GM19468 (cell line): ENCODE data around the gene RIBC2.
"Not testable (repeated sequence)": the region's sequence is repeated elsewhere in the genome, so short reads cannot be mapped to it uniquely, and the experiment has no call there.

ENCODE experiments used
- ATAC-seq: cut with Tn5 transposase; IDR thresholded peaks from one replicate; pipeline ENCODE4 v1.9.1; 2021; ENCODE audit warnings: mild to moderate bottlenecking, moderate library complexity, moderate number of reproducible peaks; ENCODE audit not compliant: unreplicated experiment; ENCODE audit errors: extremely low read depth

Gene RIBC2

GRCh38 chr22:45423524-45423923 lies 10.0 kb downstream of the RIBC2 start:
- ATAC-seq = no peak

- ATAC-seq = no peak
These were observed 10.8 kb downstream of the RIBC2 start for GRCh38 chr22:45424241-45424731.

- ATAC-seq = no peak
These were observed 11.6 kb downstream of the RIBC2 start for GRCh38 chr22:45425101-45425500.

GRCh38 chr22:45425531-45426265 lies 12.2 kb downstream of the RIBC2 start:
- no peak for ATAC-seq

DNA sequence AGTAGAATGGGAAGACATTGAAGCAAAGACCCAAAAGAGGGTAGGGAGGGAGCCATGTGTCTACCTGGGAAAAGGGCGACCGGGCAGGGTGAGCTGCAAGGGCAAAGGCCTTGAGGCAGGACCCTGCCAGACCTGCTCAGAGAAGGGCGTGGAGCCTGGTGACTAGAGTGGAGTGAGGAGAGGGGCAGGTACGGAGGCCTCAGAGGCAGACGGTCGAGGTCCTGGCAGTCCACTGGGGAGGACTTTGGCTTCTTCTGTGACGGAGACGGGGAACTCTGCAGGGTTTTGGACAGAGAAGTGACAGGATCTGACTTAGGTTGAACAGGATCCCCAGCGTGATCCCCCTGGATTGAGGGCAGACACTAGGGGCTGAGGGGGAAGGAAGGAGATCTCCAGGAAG lies 12.9 kb downstream of the RIBC2 start:
- no peak for ATAC-seq

DNA sequence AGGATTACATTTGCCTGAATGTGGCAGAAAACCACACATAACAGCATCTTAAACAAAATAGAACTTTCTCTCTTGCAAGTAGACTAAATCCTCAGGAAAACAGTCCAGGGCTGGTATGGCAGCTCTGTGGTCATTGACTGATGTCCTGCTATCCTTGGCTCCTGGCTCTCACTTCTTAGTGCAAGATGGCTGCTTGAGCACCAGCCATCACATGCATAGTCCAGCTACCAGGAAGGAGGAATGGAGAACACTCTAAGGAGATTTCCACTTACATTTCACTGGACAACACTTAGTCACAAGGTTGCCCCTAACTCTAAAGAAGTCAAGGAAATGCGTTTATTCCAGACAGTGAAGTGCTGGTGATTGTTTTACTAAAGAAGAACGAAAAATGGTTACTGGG lies 13.6 kb downstream of the RIBC2 start:
- ATAC-seq = no peak

DNA sequence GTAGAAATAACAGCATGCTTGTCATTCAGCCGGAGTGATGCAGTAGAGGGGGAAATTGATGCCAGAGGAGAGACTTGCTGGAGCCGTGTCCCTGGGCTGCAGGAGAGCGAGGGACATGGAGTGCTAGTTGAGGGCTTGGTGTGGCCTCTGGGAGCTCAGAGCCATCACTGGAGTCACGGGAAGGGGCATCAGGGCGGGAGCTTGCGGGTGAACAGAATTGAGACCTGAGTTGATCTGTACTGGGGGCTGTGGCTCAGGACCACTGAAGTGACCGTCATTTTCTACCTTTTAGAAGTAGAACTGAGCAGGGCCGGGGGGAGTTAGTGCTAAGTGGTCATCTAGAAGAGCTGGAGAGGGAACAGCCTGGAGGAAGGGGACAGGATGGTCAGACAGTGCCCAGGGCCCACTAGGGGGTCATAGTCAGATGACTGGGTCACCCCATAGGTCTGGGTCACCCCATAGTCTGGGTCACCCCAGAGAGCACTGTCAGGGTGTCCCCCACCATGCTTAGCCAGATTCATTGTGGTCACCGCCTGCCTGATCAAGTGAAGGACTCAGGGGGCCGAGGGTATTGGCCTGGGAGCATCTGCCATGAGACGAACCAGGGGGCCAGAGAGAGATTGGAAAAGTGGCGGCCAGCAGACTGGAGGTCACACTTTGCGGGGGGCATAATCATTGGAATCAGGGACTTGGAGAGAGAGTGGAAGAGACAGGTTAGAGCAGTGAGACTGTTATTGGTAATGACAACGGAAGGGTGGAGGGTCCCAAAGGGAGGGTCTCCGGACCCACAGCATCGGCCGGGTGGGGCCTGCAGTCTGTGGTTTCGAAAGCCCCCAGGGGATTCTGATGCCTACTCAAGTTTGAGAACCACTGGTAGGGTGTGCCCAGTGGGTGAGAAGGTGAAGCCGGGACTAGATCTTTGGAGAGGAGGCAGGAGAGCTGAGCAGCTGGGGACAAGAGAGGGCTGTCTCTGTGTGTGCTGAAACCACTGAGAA lies 15.2 kb downstream of the RIBC2 start:
- no peak for ATAC-seq

GRCh38 chr22:45429424-45429823 lies 15.9 kb downstream of the RIBC2 start:
- ATAC-seq = no peak

DNA sequence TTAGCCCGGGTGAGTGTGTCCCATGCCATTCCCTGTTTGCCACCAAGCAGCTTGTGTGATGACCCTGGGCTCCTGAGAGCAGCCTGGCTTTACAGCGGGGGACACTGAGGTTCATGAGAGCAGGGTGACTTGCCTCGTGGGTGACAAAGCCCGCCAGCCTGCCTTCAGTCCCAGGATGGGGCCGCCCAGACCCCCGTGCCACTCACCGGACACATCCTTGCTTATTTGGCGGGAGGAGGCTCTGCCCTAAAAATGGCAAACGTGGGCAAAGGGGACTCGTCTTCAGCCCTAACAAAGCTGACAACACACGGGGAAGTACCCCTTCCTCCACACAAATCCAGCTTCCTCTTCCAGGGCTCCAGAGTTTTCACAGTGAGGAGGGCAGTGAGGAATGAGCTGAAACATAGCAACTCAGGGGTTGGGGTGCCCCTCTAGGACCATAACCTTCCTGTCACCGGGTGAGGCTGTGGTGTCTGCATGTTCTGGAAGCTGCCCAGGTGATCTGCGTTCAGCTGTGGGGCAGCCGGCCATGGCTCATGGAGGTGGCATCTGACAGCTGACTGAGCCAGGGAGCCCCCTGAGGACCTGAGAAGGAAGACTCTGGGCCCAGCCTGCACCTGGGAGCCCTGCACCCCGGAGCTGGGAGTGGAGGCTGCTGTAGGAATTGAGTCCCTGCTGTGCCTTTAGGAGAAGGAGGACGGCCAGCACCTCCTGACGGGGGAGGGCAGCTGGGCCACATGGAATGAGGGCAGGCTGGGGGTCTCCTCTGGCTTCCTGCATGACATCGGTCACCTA lies 16.7 kb downstream of the RIBC2 start:
- ATAC-seq = no peak

DNA sequence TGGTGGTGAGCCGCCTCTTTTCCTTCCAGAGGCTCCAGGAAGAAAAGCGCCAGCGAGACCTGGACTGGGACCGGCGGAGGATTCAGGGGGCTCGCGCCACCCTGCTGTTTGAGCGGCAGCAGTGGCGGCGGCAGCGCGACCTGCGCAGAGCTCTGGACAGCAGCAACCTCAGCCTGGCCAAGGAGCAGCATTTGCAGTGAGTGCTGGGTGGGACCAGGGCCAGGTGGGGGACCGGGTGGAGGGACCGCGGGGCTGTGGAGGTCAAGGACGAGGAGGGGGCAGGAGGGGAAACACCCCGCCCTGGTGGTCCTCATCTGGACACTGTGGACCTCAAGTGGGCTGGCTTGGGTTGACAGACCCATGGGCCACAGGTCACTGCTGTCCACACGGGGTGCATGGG lies 17.4 kb downstream of the RIBC2 start:
- no peak for ATAC-seq

GRCh38 chr22:45434981-45435380 lies 21.5 kb downstream of the RIBC2 start:
- no peak for ATAC-seq

GRCh38 chr22:45435544-45436139 lies 22.1 kb downstream of the RIBC2 start:
- no peak for ATAC-seq

DNA sequence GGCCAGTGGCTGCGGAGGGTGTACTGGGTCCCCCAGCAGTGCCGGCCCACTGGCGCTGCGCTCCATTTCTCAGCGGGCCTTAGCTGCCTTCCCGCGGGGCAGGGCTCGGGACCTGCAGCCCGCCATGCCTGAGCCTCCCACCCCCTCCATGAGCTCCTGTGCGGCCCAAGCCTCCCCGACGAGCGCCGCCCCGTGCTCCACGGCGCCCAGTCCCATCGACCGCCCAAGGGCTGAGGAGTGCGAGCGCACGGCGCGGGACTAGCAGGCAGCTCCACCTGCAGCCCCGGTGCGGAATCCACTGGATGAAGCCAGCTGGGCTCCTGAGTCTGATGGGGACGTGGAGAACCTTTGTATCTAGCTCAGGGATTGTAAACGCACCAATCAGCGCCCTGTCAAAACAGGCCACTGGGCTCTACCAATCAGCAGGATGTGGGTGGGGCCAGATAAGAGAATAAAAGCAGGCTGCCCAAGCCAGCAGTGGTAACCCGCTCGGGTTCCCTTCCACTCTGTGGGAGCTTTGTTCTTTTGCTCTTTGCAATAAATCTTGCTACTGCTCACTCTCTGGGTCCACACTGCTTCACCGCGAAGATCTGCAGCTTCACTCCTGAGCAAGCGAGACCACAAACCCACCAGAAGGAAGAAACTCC lies 23.5 kb downstream of the RIBC2 start:
- ATAC-seq = not testable (repeated sequence)

DNA sequence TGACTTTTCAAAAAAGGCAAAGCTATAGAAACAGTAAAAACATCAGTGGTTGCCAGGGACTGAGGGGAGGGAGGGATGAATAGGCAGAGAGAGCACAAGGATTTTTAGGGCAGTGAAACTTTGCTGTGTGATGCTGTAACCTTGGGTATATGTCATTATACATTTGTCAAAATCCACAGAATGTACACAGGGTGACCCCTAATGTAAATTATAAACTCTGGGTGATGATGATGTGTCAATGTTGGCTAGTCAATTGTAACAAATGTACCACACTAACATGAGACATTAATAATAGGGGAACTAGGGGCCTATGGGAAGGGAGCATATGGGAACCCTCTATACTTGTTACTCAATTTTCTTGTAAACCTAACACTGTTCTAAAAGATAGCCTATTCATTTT lies 24.8 kb downstream of the RIBC2 start:
- no peak for ATAC-seq

DNA sequence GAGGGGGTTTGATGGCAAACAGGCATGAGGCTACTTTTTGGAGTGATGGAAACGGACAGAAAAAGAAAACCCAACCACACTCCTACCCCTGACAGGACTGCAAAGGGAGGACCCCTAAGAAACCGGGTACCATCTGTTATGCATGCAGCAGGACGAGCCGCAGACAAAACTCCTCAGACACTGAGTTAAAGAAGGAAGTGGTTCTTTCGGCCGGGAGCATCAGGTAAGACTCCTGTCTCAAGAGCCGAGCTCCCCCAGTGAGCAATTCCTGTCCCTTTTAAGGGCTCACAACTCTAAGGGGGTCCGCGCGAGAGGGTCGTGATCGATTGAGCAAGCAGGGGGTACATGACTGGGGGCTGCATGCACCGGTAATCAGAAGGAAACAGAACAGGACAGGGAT lies 27.2 kb downstream of the RIBC2 start:
- not testable (repeated sequence) for ATAC-seq

DNA sequence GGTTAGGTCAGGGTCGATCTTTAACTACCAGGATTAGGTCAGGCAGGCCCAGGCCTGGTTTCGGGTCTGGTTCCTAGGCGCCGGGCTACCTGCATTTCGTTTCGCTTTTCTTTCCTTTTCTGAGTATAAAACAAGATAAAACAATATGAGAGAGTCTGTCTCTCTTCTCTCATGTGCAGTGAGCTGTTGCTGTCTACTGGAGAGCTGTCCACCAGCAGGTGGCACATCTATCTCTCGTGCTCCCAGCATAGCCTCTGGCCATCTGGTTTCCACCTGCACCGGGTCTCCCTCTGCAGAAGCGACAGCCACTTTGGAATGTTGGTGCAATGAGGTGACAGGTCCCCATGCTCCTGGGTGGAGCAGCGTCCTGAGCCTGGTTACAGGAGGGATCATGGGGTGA lies 27.6 kb downstream of the RIBC2 start:
- no peak for ATAC-seq

- no peak for ATAC-seq
These were observed 28.6 kb downstream of the RIBC2 start for GRCh38 chr22:45442116-45442515.

GRCh38 chr22:45444168-45444567 lies 30.7 kb downstream of the RIBC2 start:
- ATAC-seq = no peak

- no peak for ATAC-seq
These were observed 31.7 kb downstream of the RIBC2 start for GRCh38 chr22:45445031-45445710.
